ENCODE measurements around the gene DGKB.
"Not testable (repeated sequence)": the region's sequence is repeated elsewhere in the genome, so short reads cannot be mapped to it uniquely, and the experiment has no call there.

Gene DGKB

GRCh38 chr7:14501436-14501835 is 401.1 kb downstream of the DGKB start:
- no peaks in the 10 kb centered on the region for H3K9me3 ChIP-seq (ENCODE audit: control insufficient read depth in 1 of 2, low read length in 2 of 2)
- H3K36me3 ChIP-seq (ENCODE audit: control insufficient read depth in 1 of 2, insufficient read depth in 2 of 2, low read length in 2 of 2), result no peaks in the 10 kb centered on the region
- no peak overlapping the region for H3K27ac ChIP-seq (ENCODE audit: low read length)
- H3K4me1 ChIP-seq (ENCODE audit: control insufficient read depth in 1 of 2, insufficient read depth in 2 of 2, low read length in 2 of 2), result no peaks in the 10 kb centered on the region
- H3K4me3 ChIP-seq (ENCODE audit: low read depth in 1 of 2, low read length in 2 of 2), result no peak overlapping the region
- no peaks in the 10 kb centered on the region for H3K27me3 ChIP-seq (ENCODE audit: low read depth, low read length)

GRCh38 chr7:14497390-14497789 is 405.2 kb downstream of the DGKB start:
- Histone ChIP-seq H3K4me3 (ENCODE audit: low read depth in 1 of 2, low read length in 2 of 2) (no peak overlapping the region), H3K4me1 (ENCODE audit: control insufficient read depth in 1 of 2, insufficient read depth in 2 of 2, low read length in 2 of 2) (no peaks in the 10 kb centered on the region), H3K9me3 (ENCODE audit: control insufficient read depth in 1 of 2, low read length in 2 of 2) (no peaks in the 10 kb centered on the region), H3K27ac (ENCODE audit: low read length) (no peak overlapping the region), H3K36me3 (ENCODE audit: control insufficient read depth in 1 of 2, insufficient read depth in 2 of 2, low read length in 2 of 2) (no peaks in the 10 kb centered on the region), H3K27me3 (ENCODE audit: low read depth, low read length) (no peaks in the 10 kb centered on the region)

GRCh38 chr7:14495633-14496032 is 406.9 kb downstream of the DGKB start:
- H3K4me3 ChIP-seq (ENCODE audit: low read depth in 1 of 2, low read length in 2 of 2), result no peak overlapping the region
- H3K27ac ChIP-seq (ENCODE audit: low read length), result no peak overlapping the region
- no peaks in the 10 kb centered on the region for H3K36me3 ChIP-seq (ENCODE audit: control insufficient read depth in 1 of 2, insufficient read depth in 2 of 2, low read length in 2 of 2)
- no peaks in the 10 kb centered on the region for H3K9me3 ChIP-seq (ENCODE audit: control insufficient read depth in 1 of 2, low read length in 2 of 2)
- no peaks in the 10 kb centered on the region for H3K27me3 ChIP-seq (ENCODE audit: low read depth, low read length)
- H3K4me1 ChIP-seq (ENCODE audit: control insufficient read depth in 1 of 2, insufficient read depth in 2 of 2, low read length in 2 of 2), result no peaks in the 10 kb centered on the region

GRCh38 chr7:14487701-14488395 is 414.7 kb downstream of the DGKB start:
- Histone ChIP-seq H3K9me3 (ENCODE audit: control insufficient read depth in 1 of 2, low read length in 2 of 2) (no peaks in the 10 kb centered on the region), H3K36me3 (ENCODE audit: control insufficient read depth in 1 of 2, insufficient read depth in 2 of 2, low read length in 2 of 2) (no peaks in the 10 kb centered on the region), H3K27me3 (ENCODE audit: low read depth, low read length) (no peaks in the 10 kb centered on the region), H3K27ac (ENCODE audit: low read length) (no peak overlapping the region), H3K4me1 (ENCODE audit: control insufficient read depth in 1 of 2, insufficient read depth in 2 of 2, low read length in 2 of 2) (no peaks in the 10 kb centered on the region), H3K4me3 (ENCODE audit: low read depth in 1 of 2, low read length in 2 of 2) (no peak overlapping the region)

GRCh38 chr7:14483663-14484062 is 418.9 kb downstream of the DGKB start:
- Histone ChIP-seq H3K27ac (ENCODE audit: low read length) (no peak overlapping the region), H3K4me3 (ENCODE audit: low read depth in 1 of 2, low read length in 2 of 2) (no peak overlapping the region), H3K4me1 (ENCODE audit: control insufficient read depth in 1 of 2, insufficient read depth in 2 of 2, low read length in 2 of 2) (no peaks in the 10 kb centered on the region), H3K9me3 (ENCODE audit: control insufficient read depth in 1 of 2, low read length in 2 of 2) (no peaks in the 10 kb centered on the region), H3K27me3 (ENCODE audit: low read depth, low read length) (no peaks in the 10 kb centered on the region), H3K36me3 (ENCODE audit: control insufficient read depth in 1 of 2, insufficient read depth in 2 of 2, low read length in 2 of 2) (no peaks in the 10 kb centered on the region)

- H3K4me3 ChIP-seq (ENCODE audit: low read depth in 1 of 2, low read length in 2 of 2), result no peak overlapping the region
- no peak overlapping the region for H3K27ac ChIP-seq (ENCODE audit: low read length)
- no peaks in the 10 kb centered on the region for H3K4me1 ChIP-seq (ENCODE audit: control insufficient read depth in 1 of 2, insufficient read depth in 2 of 2, low read length in 2 of 2)
- no peaks in the 10 kb centered on the region for H3K36me3 ChIP-seq (ENCODE audit: control insufficient read depth in 1 of 2, insufficient read depth in 2 of 2, low read length in 2 of 2)
- no peaks in the 10 kb centered on the region for H3K27me3 ChIP-seq (ENCODE audit: low read depth, low read length)
- no peaks in the 10 kb centered on the region for H3K9me3 ChIP-seq (ENCODE audit: control insufficient read depth in 1 of 2, low read length in 2 of 2)
These were observed 422.3 kb downstream of the DGKB start for GRCh38 chr7:14480281-14480680.

- H3K4me3 ChIP-seq (ENCODE audit: low read depth in 1 of 2, low read length in 2 of 2), result no peak overlapping the region
- no peak overlapping the region for H3K27ac ChIP-seq (ENCODE audit: low read length)
- no peaks in the 10 kb centered on the region for H3K4me1 ChIP-seq (ENCODE audit: control insufficient read depth in 1 of 2, insufficient read depth in 2 of 2, low read length in 2 of 2)
- H3K27me3 ChIP-seq (ENCODE audit: low read depth, low read length), result no peaks in the 10 kb centered on the region
- no peaks in the 10 kb centered on the region for H3K36me3 ChIP-seq (ENCODE audit: control insufficient read depth in 1 of 2, insufficient read depth in 2 of 2, low read length in 2 of 2)
- no peaks in the 10 kb centered on the region for H3K9me3 ChIP-seq (ENCODE audit: control insufficient read depth in 1 of 2, low read length in 2 of 2)
These were observed 423.6 kb downstream of the DGKB start for GRCh38 chr7:14478834-14479510.

- not testable (repeated sequence) for H3K36me3 ChIP-seq (ENCODE audit: control insufficient read depth in 1 of 2, insufficient read depth in 2 of 2, low read length in 2 of 2); H3K27ac ChIP-seq (ENCODE audit: low read length); H3K27me3 ChIP-seq (ENCODE audit: low read depth, low read length); H3K4me1 ChIP-seq (ENCODE audit: control insufficient read depth in 1 of 2, insufficient read depth in 2 of 2, low read length in 2 of 2); H3K4me3 ChIP-seq (ENCODE audit: low read depth in 1 of 2, low read length in 2 of 2); H3K9me3 ChIP-seq (ENCODE audit: control insufficient read depth in 1 of 2, low read length in 2 of 2)
These were observed 440.8 kb downstream of the DGKB start for GRCh38 chr7:14461716-14462115.

- not testable (repeated sequence) for H3K9me3 ChIP-seq (ENCODE audit: control insufficient read depth in 1 of 2, low read length in 2 of 2); H3K27ac ChIP-seq (ENCODE audit: low read length); H3K36me3 ChIP-seq (ENCODE audit: control insufficient read depth in 1 of 2, insufficient read depth in 2 of 2, low read length in 2 of 2); H3K4me1 ChIP-seq (ENCODE audit: control insufficient read depth in 1 of 2, insufficient read depth in 2 of 2, low read length in 2 of 2); H3K27me3 ChIP-seq (ENCODE audit: low read depth, low read length); H3K4me3 ChIP-seq (ENCODE audit: low read depth in 1 of 2, low read length in 2 of 2)
These were observed 443.7 kb downstream of the DGKB start for GRCh38 chr7:14458846-14459245.

GRCh38 chr7:14457568-14458453 is 444.7 kb downstream of the DGKB start:
- Histone ChIP-seq H3K27ac (ENCODE audit: low read length) (no peak overlapping the region), H3K36me3 (ENCODE audit: control insufficient read depth in 1 of 2, insufficient read depth in 2 of 2, low read length in 2 of 2) (no peaks in the 10 kb centered on the region), H3K27me3 (ENCODE audit: low read depth, low read length) (no peaks in the 10 kb centered on the region), H3K9me3 (ENCODE audit: control insufficient read depth in 1 of 2, low read length in 2 of 2) (no peaks in the 10 kb centered on the region), H3K4me1 (ENCODE audit: control insufficient read depth in 1 of 2, insufficient read depth in 2 of 2, low read length in 2 of 2) (peaks cover 0 to 3% of the 10 kb centered on the region in 2 donors), H3K4me3 (ENCODE audit: low read depth in 1 of 2, low read length in 2 of 2) (peak overlapping the region in 1 of 2 donors; percentile 33)

GRCh38 chr7:14449291-14449690 is 453.3 kb downstream of the DGKB start:
- no peaks in the 10 kb centered on the region for H3K4me1 ChIP-seq (ENCODE audit: control insufficient read depth in 1 of 2, insufficient read depth in 2 of 2, low read length in 2 of 2)
- no peaks in the 10 kb centered on the region for H3K36me3 ChIP-seq (ENCODE audit: control insufficient read depth in 1 of 2, insufficient read depth in 2 of 2, low read length in 2 of 2)
- H3K9me3 ChIP-seq (ENCODE audit: control insufficient read depth in 1 of 2, low read length in 2 of 2), result no peaks in the 10 kb centered on the region
- no peak overlapping the region for H3K27ac ChIP-seq (ENCODE audit: low read length)
- no peak overlapping the region for H3K4me3 ChIP-seq (ENCODE audit: low read depth in 1 of 2, low read length in 2 of 2)
- no peaks in the 10 kb centered on the region for H3K27me3 ChIP-seq (ENCODE audit: low read depth, low read length)

All from muscle layer of duodenum (tissue), 2 donors.